ENCODE measurements around the gene TANGO6.

DNA sequence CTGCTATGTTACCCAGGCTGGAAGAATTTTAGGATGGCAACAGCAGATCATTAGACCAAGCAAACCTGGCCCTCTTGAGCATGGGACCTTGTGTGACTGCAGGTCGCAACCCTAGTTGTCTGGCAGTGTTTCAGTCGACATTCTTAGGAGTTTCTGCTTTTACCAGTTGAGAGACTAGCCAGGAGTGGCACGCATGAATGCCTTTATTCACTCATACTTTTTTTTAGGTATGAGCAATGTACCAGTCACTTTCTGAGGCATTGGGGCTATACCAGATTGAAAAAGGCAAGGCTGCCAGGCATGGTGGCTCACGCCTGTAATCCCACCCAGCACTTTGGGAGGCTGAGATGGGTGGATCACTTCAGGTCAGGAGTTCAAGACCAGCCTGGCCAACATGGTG, 233.9 kb downstream of the TANGO6 start:
- TF ChIP-seq, protein P1, sequence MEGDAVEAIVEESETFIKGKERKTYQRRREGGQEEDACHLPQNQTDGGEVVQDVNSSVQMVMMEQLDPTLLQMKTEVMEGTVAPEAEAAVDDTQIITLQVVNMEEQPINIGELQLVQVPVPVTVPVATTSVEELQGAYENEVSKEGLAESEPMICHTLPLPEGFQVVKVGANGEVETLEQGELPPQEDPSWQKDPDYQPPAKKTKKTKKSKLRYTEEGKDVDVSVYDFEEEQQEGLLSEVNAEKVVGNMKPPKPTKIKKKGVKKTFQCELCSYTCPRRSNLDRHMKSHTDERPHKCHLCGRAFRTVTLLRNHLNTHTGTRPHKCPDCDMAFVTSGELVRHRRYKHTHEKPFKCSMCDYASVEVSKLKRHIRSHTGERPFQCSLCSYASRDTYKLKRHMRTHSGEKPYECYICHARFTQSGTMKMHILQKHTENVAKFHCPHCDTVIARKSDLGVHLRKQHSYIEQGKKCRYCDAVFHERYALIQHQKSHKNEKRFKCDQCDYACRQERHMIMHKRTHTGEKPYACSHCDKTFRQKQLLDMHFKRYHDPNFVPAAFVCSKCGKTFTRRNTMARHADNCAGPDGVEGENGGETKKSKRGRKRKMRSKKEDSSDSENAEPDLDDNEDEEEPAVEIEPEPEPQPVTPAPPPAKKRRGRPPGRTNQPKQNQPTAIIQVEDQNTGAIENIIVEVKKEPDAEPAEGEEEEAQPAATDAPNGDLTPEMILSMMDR (IDR thresholded peaks at IDR 0.05): no peak
- no peak for TF ChIP-seq POLR2A (IDR thresholded peaks at IDR 0.05)
